Tibial nerve (tissue), 4 donors: ENCODE results near the gene FA2H. TPM values are rescaled to one million over a fixed set of nuclear protein-coding genes. Genes with fewer than 3 reads are reported as not detected.

Source experiments
- DNase-seq, 2 donors: peaks; one replicate each; pipeline ENCODE4 v3.0.0-alpha.2; 2019; ENCODE audit warnings: low spot score in 2 of 2
- H3K27ac ChIP-seq, 4 donors: fragments of 200-600 bp; sonication (generic) in 3 of 4; one replicate each; pipeline ENCODE4 v1.5.1; 2017 to 2019; ENCODE audit warnings: mild to moderate bottlenecking in 1 of 4
- H3K27me3 ChIP-seq, 2 donors: fragments of 200-600 bp; sonication (generic) in 1 of 2; one replicate each; pipeline versions ENCODE4 v1.5.1 to v1.6.0; 2017 to 2019
- H3K36me3 ChIP-seq, 3 donors: fragments of 200-600 bp; sonication (generic); one replicate each; pipeline ENCODE4 v1.5.1; 2018 to 2019
- H3K4me1 ChIP-seq, 4 donors: fragments of 200-600 bp; sonication (generic) in 3 of 4; one replicate each; pipeline ENCODE4 v1.5.1; 2017 to 2019
- H3K4me3 ChIP-seq, 4 donors: fragments of 200-600 bp; sonication (generic) in 3 of 4; one replicate each; pipeline ENCODE4 v1.5.1; 2017 to 2019; ENCODE audit warnings: mild to moderate bottlenecking in 1 of 4, moderate library complexity in 1 of 4
- H3K9me3 ChIP-seq, 4 donors: fragments of 200-600 bp; sonication (generic) in 3 of 4; one replicate each; pipeline ENCODE4 v1.5.1; 2017 to 2019
- EP300 ChIP-seq, 2 donors: sonication (generic); formaldehyde crosslinking; IDR thresholded peaks; one replicate each; pipeline ENCODE4 v1.6.1; 2017; ENCODE audit warnings: antibody characterized with exemption in 2 of 2, mild to moderate bottlenecking in 1 of 2
- POLR2A ChIP-seq, 2 donors: fragments of 450-650 bp; IDR thresholded peaks; one replicate each; pipeline ENCODE4 v1.6.1; 2017; ENCODE audit warnings: antibody characterized with exemption in 2 of 2, mild to moderate bottlenecking in 2 of 2, moderate library complexity in 2 of 2
- WGBS, 2 donors: methylation state at CpG; one replicate each; pipeline ENCODE4 v1.1.5; 2018; 5-methylcytosine and 5-hydroxymethylcytosine counted together
- total RNA-seq, 4 donors: library from RNA; depleted of rRNA; stranded (reverse); fragments of >200 nt; gene quantifications; one replicate each; pipeline ENCODE4 v1.1.0, GENCODE V29; 2016
- TF ChIP-seq, protein P1 (sequence below), 5 experiments: fragments of 200-600 bp in 3 of 5; fragments of 450-650 bp in 2 of 5; sonication (generic) in 3 of 5; IDR thresholded peaks; one replicate each; pipeline ENCODE4 v1.5.1; 2016 to 2019; ENCODE audit warnings: antibody characterized with exemption in 5 of 5, mild to moderate bottlenecking in 3 of 5, moderate library complexity in 2 of 5

FA2H gene
- total RNA-seq, 4 donors from 2014 or later: 11.9 to 31.6 (median 21.6) TPM

DNA sequence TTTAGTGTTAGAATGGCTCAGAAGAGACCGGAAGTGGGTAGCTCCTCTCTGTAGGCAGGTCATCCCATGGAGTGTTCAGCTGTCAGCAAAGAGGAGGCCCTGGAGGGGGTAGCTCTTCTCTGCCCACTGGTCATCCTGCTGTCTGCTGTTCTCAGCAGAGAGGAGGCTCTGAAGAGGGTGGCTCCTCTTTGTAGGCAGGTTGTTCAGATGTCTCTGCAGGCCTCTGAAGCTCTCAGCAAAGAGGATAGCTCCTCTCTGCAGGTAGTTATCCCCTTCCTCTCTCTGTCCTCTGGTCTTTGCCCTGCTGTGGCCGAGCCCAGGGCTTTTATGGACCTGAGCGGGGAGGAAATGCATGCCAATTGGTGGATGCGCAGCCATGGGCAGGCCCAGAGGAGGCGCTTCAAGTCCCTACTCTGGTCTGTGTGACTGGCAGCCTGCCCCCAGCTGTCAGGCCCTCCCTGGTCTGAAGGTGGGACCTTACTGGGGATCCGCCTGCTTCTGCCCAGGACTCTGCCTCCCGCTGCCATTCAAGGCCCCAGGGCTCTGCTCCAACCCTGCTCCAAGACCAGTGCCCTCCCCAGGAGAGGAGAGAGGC, 32.5 kb upstream of the FA2H start:
- Histone ChIP-seq H3K27me3 (no peaks in the 10 kb centered on the region), H3K4me3 (no peak overlapping the region), H3K9me3 (peaks cover 0 to 9% (median 0%) of the 10 kb centered on the region in 4 donors), H3K36me3 (no peaks in the 10 kb centered on the region), H3K4me1 (peaks cover 0 to 5% (median 0%) of the 10 kb centered on the region in 4 donors), H3K27ac (no peak overlapping the region)
- TF ChIP-seq EP300 (IDR thresholded peaks at IDR 0.05) (no peak), POLR2A (IDR thresholded peaks at IDR 0.05) (no peak)
- TF ChIP-seq, protein P1, sequence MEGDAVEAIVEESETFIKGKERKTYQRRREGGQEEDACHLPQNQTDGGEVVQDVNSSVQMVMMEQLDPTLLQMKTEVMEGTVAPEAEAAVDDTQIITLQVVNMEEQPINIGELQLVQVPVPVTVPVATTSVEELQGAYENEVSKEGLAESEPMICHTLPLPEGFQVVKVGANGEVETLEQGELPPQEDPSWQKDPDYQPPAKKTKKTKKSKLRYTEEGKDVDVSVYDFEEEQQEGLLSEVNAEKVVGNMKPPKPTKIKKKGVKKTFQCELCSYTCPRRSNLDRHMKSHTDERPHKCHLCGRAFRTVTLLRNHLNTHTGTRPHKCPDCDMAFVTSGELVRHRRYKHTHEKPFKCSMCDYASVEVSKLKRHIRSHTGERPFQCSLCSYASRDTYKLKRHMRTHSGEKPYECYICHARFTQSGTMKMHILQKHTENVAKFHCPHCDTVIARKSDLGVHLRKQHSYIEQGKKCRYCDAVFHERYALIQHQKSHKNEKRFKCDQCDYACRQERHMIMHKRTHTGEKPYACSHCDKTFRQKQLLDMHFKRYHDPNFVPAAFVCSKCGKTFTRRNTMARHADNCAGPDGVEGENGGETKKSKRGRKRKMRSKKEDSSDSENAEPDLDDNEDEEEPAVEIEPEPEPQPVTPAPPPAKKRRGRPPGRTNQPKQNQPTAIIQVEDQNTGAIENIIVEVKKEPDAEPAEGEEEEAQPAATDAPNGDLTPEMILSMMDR (IDR thresholded peaks at IDR 0.05): no peak
- 92 to 94% methylated on average over 5 to 7 of the region's 7 CpGs for WGBS, 2 donors
- no peak for DNase-seq

- Histone ChIP-seq H3K27me3 (no peaks in the 10 kb centered on the region), H3K4me1 (no peaks in the 10 kb centered on the region), H3K36me3 (no peaks in the 10 kb centered on the region), H3K9me3 (peaks cover 0 to 17% (median 0%) of the 10 kb centered on the region in 4 donors), H3K27ac (no peak overlapping the region), H3K4me3 (no peak overlapping the region)
- 74 to 99% methylated on average over 2 of the region's 2 CpGs for WGBS, 2 donors
- TF ChIP-seq, protein P1 (IDR thresholded peaks at IDR 0.05): no peak
- no peak for TF ChIP-seq POLR2A (IDR thresholded peaks at IDR 0.05)
- TF ChIP-seq EP300 (IDR thresholded peaks at IDR 0.05): no peak
- DNase-seq: no peak
Observed at GRCh38 chr16:74800216-74800871, 25.7 kb upstream of the FA2H start.

- no peak for DNase-seq
- Histone ChIP-seq H3K36me3 (no peaks in the 10 kb centered on the region), H3K27ac (no peak overlapping the region), H3K4me1 (no peaks in the 10 kb centered on the region), H3K4me3 (no peak overlapping the region), H3K27me3 (no peaks in the 10 kb centered on the region), H3K9me3 (peaks cover 0 to 10% (median 0%) of the 10 kb centered on the region in 4 donors)
- 69 to 88% methylated on average over 1 of the region's 1 CpG for WGBS, 2 donors
- TF ChIP-seq EP300 (IDR thresholded peaks at IDR 0.05) (no peak), POLR2A (IDR thresholded peaks at IDR 0.05) (no peak)
- TF ChIP-seq, protein P1 (IDR thresholded peaks at IDR 0.05): no peak
Observed at GRCh38 chr16:74797414-74797813, 22.8 kb upstream of the FA2H start.

DNA sequence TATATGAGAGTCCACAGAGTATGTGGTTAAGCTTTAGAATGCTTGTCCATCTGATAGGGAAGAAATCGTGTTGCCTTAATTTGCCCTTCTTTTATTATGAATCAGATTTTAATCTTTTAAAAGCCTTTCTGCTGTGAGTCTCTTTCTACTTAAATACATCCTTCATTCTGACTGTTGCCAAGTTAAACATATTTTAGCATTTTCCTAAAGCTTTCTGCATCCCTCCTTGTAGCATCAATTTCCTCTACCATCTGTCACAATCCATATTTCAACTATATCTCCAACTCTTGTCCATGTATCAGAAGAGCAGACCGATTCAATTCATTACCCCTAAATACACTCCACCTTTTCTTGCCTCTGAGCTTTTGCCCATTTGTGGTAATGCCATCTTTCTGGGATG, 20.5 kb upstream of the FA2H start:
- Histone ChIP-seq H3K4me1 (no peaks in the 10 kb centered on the region), H3K27ac (no peak overlapping the region), H3K27me3 (no peaks in the 10 kb centered on the region), H3K9me3 (peaks cover 0 to 8% (median 0%) of the 10 kb centered on the region in 4 donors), H3K36me3 (no peaks in the 10 kb centered on the region), H3K4me3 (no peak overlapping the region)
- no peak for DNase-seq
- WGBS, 2 donors: 81 to 88% methylated on average over 2 of the region's 2 CpGs
- no peak for TF ChIP-seq POLR2A (IDR thresholded peaks at IDR 0.05)
- TF ChIP-seq, protein P1 (IDR thresholded peaks at IDR 0.05): no peak
- TF ChIP-seq EP300 (IDR thresholded peaks at IDR 0.05): no peak

GRCh38 chr16:74794668-74795067, 20.0 kb upstream of the FA2H start:
- no peaks in the 10 kb centered on the region for H3K4me1 ChIP-seq
- DNase-seq: no peak
- TF ChIP-seq POLR2A (IDR thresholded peaks at IDR 0.05): no peak
- TF ChIP-seq, protein P1 (IDR thresholded peaks at IDR 0.05): no peak
- TF ChIP-seq EP300 (IDR thresholded peaks at IDR 0.05): no peak
- H3K27me3 ChIP-seq: no peaks in the 10 kb centered on the region
- H3K9me3 ChIP-seq: peaks cover 0 to 7% (median 0%) of the 10 kb centered on the region in 4 donors
- H3K27ac ChIP-seq: no peak overlapping the region
- 37 to 73% methylated on average over 2 of the region's 2 CpGs for WGBS, 2 donors
- no peak overlapping the region for H3K4me3 ChIP-seq
- no peaks in the 10 kb centered on the region for H3K36me3 ChIP-seq
